Stimulated activated CD8-positive, alpha-beta memory T cell treated with anti-CD3 and anti-CD28 coated beads, Interleukin-4, amount 100 ng/mL, for 48 hours (primary cell): ENCODE measurements around the gene ACTL10.
"Not testable (repeated sequence)": the region's sequence is repeated elsewhere in the genome, so short reads cannot be mapped to it uniquely, and the experiment has no call there.

Experiments
- DNase-seq: peaks from one replicate; pipeline ENCODE4 v3.0.0-alpha.2; 2020

ACTL10 gene

GRCh38 chr20:33666293-33667244 is at the start of gene ACTL10:
Gene ACTL10, plus strand, starts transcription at chr20:33666943. Its CDS starts 555 bp downstream, at chr20:33667498.
- peak; percentile 95 for DNase-seq

- DNase-seq = no peak
Measured at GRCh38 chr20:33621717-33622400, 44.9 kb upstream of the ACTL10 start.

DNA sequence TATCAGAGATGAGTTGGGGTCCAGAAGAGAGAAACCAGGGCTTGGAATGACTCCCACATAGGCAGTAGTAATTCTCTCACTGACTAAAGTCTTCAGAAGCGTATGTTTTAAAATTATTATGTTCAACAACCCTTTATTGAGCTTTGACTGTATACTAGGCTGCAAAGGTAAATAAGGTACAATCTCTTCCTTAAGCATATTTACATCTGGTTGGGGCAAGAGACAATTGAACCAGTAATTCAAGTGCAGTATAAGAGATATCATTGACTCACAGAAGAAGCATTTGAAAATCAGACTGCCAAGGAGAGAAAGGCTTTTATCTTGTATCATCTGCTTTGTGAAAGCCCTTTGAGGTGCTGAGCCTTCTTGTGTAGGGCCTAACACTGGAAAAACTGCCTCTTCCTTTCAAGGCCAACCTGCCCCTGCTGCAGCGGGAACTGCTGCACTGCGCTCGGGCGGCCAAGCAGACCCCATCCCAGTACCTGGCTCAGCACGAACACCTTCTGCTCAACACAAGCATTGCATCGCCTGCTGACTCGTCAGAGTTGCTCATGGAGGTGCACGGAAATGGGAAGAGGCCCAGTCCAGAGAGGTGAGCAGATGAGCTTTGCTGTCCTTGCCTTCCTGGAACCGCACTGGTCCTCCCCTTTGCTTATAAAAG is 43.9 kb upstream of the ACTL10 start:
- DNase-seq = no peak

- DNase-seq = no peak
Measured at GRCh38 chr20:33624399-33624798, 42.3 kb upstream of the ACTL10 start.

DNA sequence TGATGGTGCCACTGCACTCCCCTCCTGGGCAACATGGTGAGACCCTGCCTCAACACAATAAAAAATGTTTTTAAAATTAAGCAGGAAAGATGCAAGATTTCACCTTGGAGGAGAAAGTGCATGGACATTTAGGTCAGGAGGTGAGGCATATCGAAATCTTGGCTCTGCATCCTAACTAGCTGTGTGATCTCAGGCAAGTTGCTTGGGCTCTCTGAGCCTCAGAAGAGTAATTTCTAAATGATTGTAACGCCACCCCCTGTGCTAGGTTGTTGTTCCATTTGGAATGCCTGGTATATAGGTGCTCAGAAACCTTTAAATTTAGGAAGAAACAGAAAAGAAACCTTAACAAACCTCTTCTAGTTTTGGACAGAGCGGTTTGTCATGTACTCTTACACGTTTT is 40.6 kb upstream of the ACTL10 start:
- no peak for DNase-seq

DNA sequence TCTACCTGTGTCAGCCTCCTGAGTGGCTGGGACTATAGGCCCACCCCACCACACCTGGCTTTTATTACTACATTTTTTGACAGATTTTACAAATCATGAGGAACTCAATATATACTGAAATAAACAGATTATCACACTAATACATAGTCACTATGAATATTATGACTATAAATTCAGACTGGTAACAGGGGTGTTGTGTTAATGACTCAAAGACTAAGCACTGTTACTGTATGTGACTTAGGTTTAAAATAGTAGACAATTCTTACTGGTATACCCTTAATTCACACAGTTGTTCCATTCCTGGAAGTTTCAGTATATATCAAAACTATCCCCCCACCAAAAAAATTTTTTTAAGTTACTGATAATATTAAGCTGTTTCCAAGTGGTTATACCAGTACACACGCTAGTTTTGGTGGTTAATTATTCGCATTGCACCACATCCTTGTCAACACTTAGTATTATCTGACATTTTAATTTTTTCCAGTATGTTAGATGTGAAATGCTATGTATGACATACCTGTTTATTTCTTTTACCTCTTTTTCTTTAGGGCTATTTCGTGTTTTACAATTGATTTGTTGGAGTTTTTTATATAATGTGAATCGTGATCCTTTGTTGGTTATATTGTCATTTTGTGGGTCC is 39.0 kb upstream of the ACTL10 start:
- no peak for DNase-seq

GRCh38 chr20:33629533-33629932 is 37.2 kb upstream of the ACTL10 start:
- DNase-seq = no peak

DNA sequence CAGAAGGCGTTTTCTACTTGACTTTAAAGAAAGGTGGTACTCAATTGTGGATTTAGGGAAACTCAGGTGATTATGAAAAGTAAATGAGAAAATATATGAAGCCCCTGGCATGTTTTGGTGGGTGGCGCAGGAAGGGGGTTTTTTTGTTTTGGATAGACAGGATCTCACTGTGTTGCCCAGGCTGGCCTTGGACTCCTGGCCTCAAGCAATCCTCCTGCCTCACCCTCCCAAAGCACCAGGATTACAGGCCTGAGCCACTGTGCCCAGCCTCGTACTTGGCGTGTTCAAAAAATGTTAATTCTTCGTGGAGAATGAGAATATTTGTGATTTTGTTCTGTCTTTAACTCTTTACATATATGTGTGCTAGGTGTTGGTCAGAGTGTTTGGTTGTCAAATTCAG is 36.8 kb upstream of the ACTL10 start:
- DNase-seq = no peak

- no peak for DNase-seq
Measured at GRCh38 chr20:33630507-33630906, 36.2 kb upstream of the ACTL10 start.

GRCh38 chr20:33631910-33632309 is 34.8 kb upstream of the ACTL10 start:
- not testable (repeated sequence) for DNase-seq

DNA sequence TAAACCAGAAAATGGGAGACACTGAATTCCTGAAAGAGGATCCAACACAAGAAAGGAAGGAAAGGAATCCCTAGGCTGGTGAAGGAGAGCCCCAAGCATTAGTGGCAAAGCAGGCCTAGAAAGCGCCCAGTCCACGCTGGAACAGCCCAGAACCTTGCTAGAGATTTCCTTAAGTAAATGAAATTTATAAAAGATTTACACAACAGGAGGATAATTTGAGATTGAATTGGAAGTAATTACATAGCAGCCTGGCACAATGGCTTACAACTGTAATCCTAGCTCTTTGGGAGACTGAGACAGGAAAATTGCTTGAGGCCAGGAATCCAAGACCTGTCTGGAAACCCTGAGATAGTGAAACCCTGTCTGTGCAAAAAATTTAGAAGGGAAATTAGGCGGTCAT is 31.4 kb upstream of the ACTL10 start:
- no peak for DNase-seq

- no peak for DNase-seq
Measured at GRCh38 chr20:33636776-33637175, 30.0 kb upstream of the ACTL10 start.

- DNase-seq = no peak
Measured at GRCh38 chr20:33640287-33640686, 26.5 kb upstream of the ACTL10 start.

GRCh38 chr20:33644313-33645071 is 22.3 kb upstream of the ACTL10 start:
- no peak for DNase-seq

GRCh38 chr20:33645072-33645358 is 21.7 kb upstream of the ACTL10 start:
- no peak for DNase-seq

GRCh38 chr20:33645396-33645795 is 21.3 kb upstream of the ACTL10 start:
- DNase-seq = no peak

- DNase-seq = no peak
Measured at GRCh38 chr20:33646191-33646590, 20.6 kb upstream of the ACTL10 start.

- DNase-seq = not testable (repeated sequence)
Measured at GRCh38 chr20:33646959-33647602, 19.7 kb upstream of the ACTL10 start.

- no peak for DNase-seq
Measured at GRCh38 chr20:33647603-33648395, 18.9 kb upstream of the ACTL10 start.

DNA sequence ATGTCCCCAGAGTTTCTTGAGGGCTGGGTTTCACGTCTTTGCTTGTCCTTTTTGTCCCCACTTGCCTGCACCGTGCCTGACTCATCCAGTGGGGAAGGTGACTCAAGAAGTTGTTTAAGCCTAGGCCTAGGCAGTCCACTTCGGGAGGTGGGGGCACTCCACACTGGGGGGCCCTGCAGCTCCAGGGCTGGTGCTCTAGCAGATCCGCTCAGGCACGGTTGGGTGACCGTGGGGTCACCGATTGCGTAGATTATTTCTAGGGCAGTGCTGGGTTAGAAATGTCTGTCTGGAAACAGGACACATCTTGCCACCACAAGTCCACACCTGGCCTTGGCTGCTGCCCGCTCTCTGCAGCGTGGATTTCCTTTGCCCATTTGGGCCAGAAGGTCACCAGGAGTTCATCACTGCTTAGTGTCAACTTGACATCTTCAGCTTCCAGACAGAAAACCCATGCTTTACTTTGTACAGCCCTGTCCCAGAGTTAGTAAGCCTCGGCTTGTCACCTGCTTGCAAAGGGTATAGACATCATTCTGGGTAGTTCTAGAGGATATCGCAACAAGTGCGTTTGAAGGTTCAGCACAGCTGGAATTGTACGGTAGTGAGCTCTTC is 18.2 kb upstream of the ACTL10 start:
- no peak for DNase-seq
